GM12878 (cell line): ENCODE results near the gene HOXD11. TPM values are rescaled to one million over a fixed set of nuclear protein-coding genes. Genes with fewer than 3 reads are reported as not detected.

Experiments used
- ATAC-seq: fragments of 200-7000 bp; cut with Tn5 transposase; 3 replicates; pipeline ENCODE4 v1.9.1; 2020; ENCODE audit warnings: mild to moderate bottlenecking, moderate library complexity
- BruUV-seq: library from RNA; stranded (reverse); fragments of 400-500 nt; replicated peaks from 2 replicates; lab custom pipeline; 2021; lab: Mats Ljungman, UMichigan
- CTCF ChIA-PET: fragments of 300-600 bp; sonication (Branson Sonifier 250); formaldehyde crosslinking; extraction: SDS; loops from one replicate; lab custom pipeline; 2021; ENCODE audit warnings: inconsistent platforms; lab: Yijun Ruan, JAX
- POLR2A ChIA-PET: fragments of 350-600 bp; formaldehyde crosslinking; extraction: SDS; loops from one replicate; lab custom pipeline; 2021; ENCODE audit warnings: inconsistent platforms; lab: Charles Lee
- RAD21 ChIA-PET: fragments of 300-600 bp; sonication (Branson Sonifier 250); formaldehyde crosslinking; loops from one replicate; lab custom pipeline; 2023; ENCODE audit warnings: antibody characterized with exemption; ENCODE audit not compliant: unreplicated experiment; lab: Charles Lee
- SMC1A ChIA-PET: fragments of 300-600 bp; sonication (Branson Sonifier 250); formaldehyde crosslinking; loops from one replicate; lab custom pipeline; 2023; ENCODE audit not compliant: unreplicated experiment, uncharacterized antibody; lab: Charles Lee
- DNase-seq: peaks from one replicate; pipeline ENCODE4 v3.0.0-alpha.2; 2011; ENCODE audit warnings: low read depth, low spot score
- FAIRE-seq: peaks from 3 replicates; lab custom pipeline; 2011; peaks lifted over from hg19 to GRCh38; lab: Jason Lieb, UNC
- H2AFZ ChIP-seq: 2 replicates; pipeline ENCODE4 v1.6.0; 2011; ENCODE audit warnings: low read depth, low read length, control low read depth; ENCODE audit not compliant: control insufficient read depth
- H3K27ac ChIP-seq: 2 replicates; pipeline ENCODE4 v1.5.1; 2011; ENCODE audit warnings: control low read depth; ENCODE audit not compliant: control insufficient read depth, insufficient read depth
- H3K27me3 ChIP-seq, 2 experiments: replicated peaks in 1 of 2; 2 replicates each; pipeline versions ENCODE4 v1.6.0 to v1.6.1; 2011; ENCODE audit warnings: low read length in 1 of 2; ENCODE audit not compliant: control insufficient read depth in 2 of 2, insufficient read depth in 2 of 2
- H3K36me3 ChIP-seq, 2 experiments: 2 replicates each; pipeline ENCODE4 v1.5.1; 2011; ENCODE audit warnings: low read length in 1 of 2; ENCODE audit not compliant: control insufficient read depth in 2 of 2, insufficient read depth in 2 of 2
- H3K4me1 ChIP-seq: 2 replicates; pipeline ENCODE4 v1.6.1; 2011; ENCODE audit warnings: mild to moderate bottlenecking, low read length, moderate library complexity, mixed read lengths; ENCODE audit not compliant: control insufficient read depth, insufficient read depth
- H3K4me2 ChIP-seq: 2 replicates; pipeline ENCODE4 v1.6.0; 2011; ENCODE audit warnings: control low read depth; ENCODE audit not compliant: control insufficient read depth, insufficient read depth
- H3K4me3 ChIP-seq: fragments of 200-600 bp; sonication (generic); 2 replicates; pipeline ENCODE4 v1.5.1; 2016
- H3K79me2 ChIP-seq: 2 replicates; pipeline ENCODE4 v1.6.0; 2011; ENCODE audit warnings: low read length; ENCODE audit not compliant: control insufficient read depth, insufficient read depth
- H3K9ac ChIP-seq: 2 replicates; pipeline ENCODE4 v1.8.0; 2011; ENCODE audit warnings: low read length, control low read depth, mixed read lengths; ENCODE audit not compliant: control insufficient read depth, insufficient read depth
- H3K9me3 ChIP-seq: replicated peaks from 3 replicates; pipeline ENCODE4 v1.5.1; 2011; ENCODE audit warnings: mild to moderate bottlenecking, low read length; ENCODE audit not compliant: control insufficient read depth, insufficient read depth
- H4K20me1 ChIP-seq: 2 replicates; pipeline ENCODE4 v1.6.0; 2011; ENCODE audit not compliant: control insufficient read depth, insufficient read depth
- ATF7 ChIP-seq: fragments of 450-650 bp; IDR thresholded peaks from 2 replicates; pipeline ENCODE4 v1.6.1; 2016; ENCODE audit warnings: low read depth, mild to moderate bottlenecking
- BACH1 ChIP-seq: fragments of 450-650 bp; IDR thresholded peaks from 2 replicates; pipeline ENCODE4 v1.6.1; 2017; ENCODE audit warnings: mild to moderate bottlenecking, borderline replicate concordance
- ETV6 ChIP-seq, 2 experiments: fragments of 450-650 bp in 1 of 2; IDR thresholded peaks in 1 of 2; conservative IDR thresholded peaks in 1 of 2; 2 replicates each; pipeline ENCODE4 v1.6.1; 2014; ENCODE audit warnings: antibody characterized with exemption in 1 of 2, borderline replicate concordance in 1 of 2, low read depth in 1 of 2, mild to moderate bottlenecking in 1 of 2, moderate library complexity in 1 of 2
- IKZF1 ChIP-seq: fragments of 450-650 bp; conservative IDR thresholded peaks from 2 replicates; pipeline ENCODE4 v1.6.1; 2017; ENCODE audit warnings: antibody characterized with exemption, mild to moderate bottlenecking
- JUND ChIP-seq: IDR thresholded peaks from 2 replicates; pipeline ENCODE4 v1.6.1; 2012; ENCODE audit warnings: low read depth, mild to moderate bottlenecking, low read length, improper control_type of control experiment, moderate library complexity
- PBX3 ChIP-seq: IDR thresholded peaks from 2 replicates; pipeline ENCODE4 v1.6.1; 2011; ENCODE audit warnings: mild to moderate bottlenecking, low read depth, low read length, moderate library complexity; ENCODE audit not compliant: insufficient replicate concordance
- RBBP5 ChIP-seq: fragments of 200-600 bp; sonication (generic); conservative IDR thresholded peaks from 2 replicates; pipeline ENCODE4 v1.6.1; 2016
- STAT3 ChIP-seq: IDR thresholded peaks from 2 replicates; pipeline ENCODE4 v1.6.1; 2011; ENCODE audit warnings: low read depth, low read length, improper control_type of control experiment
- SUPT20H ChIP-seq: IDR thresholded peaks from 2 replicates; pipeline ENCODE4 v1.6.1; 2011; ENCODE audit warnings: low read depth, mild to moderate bottlenecking, low read length, moderate library complexity, borderline replicate concordance; ENCODE audit not compliant: control insufficient read depth
- YY1 ChIP-seq: IDR thresholded peaks from 2 replicates; pipeline ENCODE4 v1.6.1; 2011; ENCODE audit warnings: low read depth, mild to moderate bottlenecking, low read length
- WGBS: methylation state at CpG from one replicate; pipeline ENCODE4 v1.1.6; 2016; ENCODE audit warnings: low lambda C conversion rate; ENCODE audit not compliant: insufficient replicate concordance, insufficient coverage; ENCODE audit errors: missing lambda C conversion rate; 5-methylcytosine and 5-hydroxymethylcytosine counted together
- in situ Hi-C: fragments of 300-500 bp; cut with MboI; formaldehyde crosslinking; loops from 9 replicates; pipeline ENCODE4 v1.14.3; 2018; ENCODE audit warnings: mixed read lengths
- intact Hi-C: fragments of 100-400 bp; cut with micrococcal nuclease; formaldehyde crosslinking; loops from one replicate; pipeline ENCODE4 v1.14.2; 2022; ENCODE audit not compliant: unreplicated experiment
- polyA plus RNA-seq, 11 experiments: library from polyadenylated mRNA; depleted of rRNA in 4 of 11; unstranded in 6 of 11; stranded (reverse) in 5 of 11; fragments of >200 nt; fragmentation: Nextera tagmentation in 4 of 11; fragmentation: Illumina TruSeq in 1 of 11; extraction: Ambion mirVana in 4 of 11; extraction: Trizol in 1 of 11; gene quantifications; 1 replicate in 1 of 11; 2 replicates in 10 of 11; pipeline versions ENCODE4 v1.2.1 to v1.2.3, GENCODE V29; 2011 to 2016; ENCODE audit warnings: inconsistent platforms in 2 of 11, missing spikeins in 2 of 11, low read depth in 1 of 11
- total RNA-seq, 4 experiments: library from RNA; depleted of rRNA in 3 of 4; stranded (reverse); fragments of >200 nt in 3 of 4; fragmentation: Illumina TruSeq in 1 of 4; extraction: Trizol in 1 of 4; gene quantifications; 2 replicates each; pipeline versions ENCODE4 v1.2.1 to v1.2.3, GENCODE V29; 2013 to 2021
- TF ChIP-seq, protein P1 (sequence below): fragments of 450-650 bp; IDR thresholded peaks from 2 replicates; pipeline ENCODE4 v1.6.1; 2017; ENCODE audit warnings: mild to moderate bottlenecking, moderate library complexity
- TF ChIP-seq, protein P2 (sequence below): IDR thresholded peaks from 2 replicates; pipeline ENCODE4 v1.6.1; 2012; ENCODE audit warnings: mild to moderate bottlenecking, low read depth, low read length

HOXD11 gene
- total and polyA plus RNA-seq, 10 of the 15 experiments (the other 5 are each of a cell fraction or from before 2014, with no cell fraction given) = not detected

- SMC1A ChIA-PET = no interaction called here
- RAD21 ChIA-PET = no interaction called here
- no peak for DNase-seq
- Histone ChIP-seq H3K27ac (no peak overlapping the region), H3K36me3 (no peaks in the 10 kb centered on the region), H4K20me1 (no peaks in the 10 kb centered on the region), H3K4me1 (no peaks in the 10 kb centered on the region), H3K27me3 (peaks cover 5 to 37% of the 10 kb centered on the region in 2 experiments), H2AFZ (no peak overlapping the region), H3K4me3 (no peak overlapping the region), H3K79me2 (no peaks in the 10 kb centered on the region), H3K4me2 (no peak overlapping the region), H3K9me3 (peaks cover 1% of the 10 kb centered on the region; the same call in 1 of the 3 replicates), H3K9ac (no peak overlapping the region)
- POLR2A ChIA-PET = no interaction called here
- WGBS = 47% methylated on average over 51 of the region's 53 CpGs
- in situ Hi-C loops (loop anchor here (10.0 kb wide), 1 partner anchor 703 kb away; no protein-coding TSS in a partner anchor), intact Hi-C loops (no loop called here)
- BruUV-seq = no TSS peak
- CTCF ChIA-PET = interaction anchor here (0.7 to 1.4 kb wide), 5 partner anchors 11 to 530 kb away, joined by 3 to 7 read pairs (median 4); no protein-coding TSS in a partner anchor
- no peak for ATAC-seq
- no peak for FAIRE-seq
- TF ChIP-seq JUND (no peak), PBX3 (no peak), SUPT20H (no peak), STAT3 (no peak), YY1 (no peak), ETV6 (conservative IDR thresholded peaks at IDR 0.05 in 1 of 2, IDR thresholded peaks at IDR 0.05 in 1 of 2; ENCODE audit: borderline replicate concordance in 1 of 2, low read depth in 1 of 2) (no peak), IKZF1 (no peak), BACH1 (no peak), RBBP5 (no peak), ATF7 (no peak)
- TF ChIP-seq, protein P1, sequence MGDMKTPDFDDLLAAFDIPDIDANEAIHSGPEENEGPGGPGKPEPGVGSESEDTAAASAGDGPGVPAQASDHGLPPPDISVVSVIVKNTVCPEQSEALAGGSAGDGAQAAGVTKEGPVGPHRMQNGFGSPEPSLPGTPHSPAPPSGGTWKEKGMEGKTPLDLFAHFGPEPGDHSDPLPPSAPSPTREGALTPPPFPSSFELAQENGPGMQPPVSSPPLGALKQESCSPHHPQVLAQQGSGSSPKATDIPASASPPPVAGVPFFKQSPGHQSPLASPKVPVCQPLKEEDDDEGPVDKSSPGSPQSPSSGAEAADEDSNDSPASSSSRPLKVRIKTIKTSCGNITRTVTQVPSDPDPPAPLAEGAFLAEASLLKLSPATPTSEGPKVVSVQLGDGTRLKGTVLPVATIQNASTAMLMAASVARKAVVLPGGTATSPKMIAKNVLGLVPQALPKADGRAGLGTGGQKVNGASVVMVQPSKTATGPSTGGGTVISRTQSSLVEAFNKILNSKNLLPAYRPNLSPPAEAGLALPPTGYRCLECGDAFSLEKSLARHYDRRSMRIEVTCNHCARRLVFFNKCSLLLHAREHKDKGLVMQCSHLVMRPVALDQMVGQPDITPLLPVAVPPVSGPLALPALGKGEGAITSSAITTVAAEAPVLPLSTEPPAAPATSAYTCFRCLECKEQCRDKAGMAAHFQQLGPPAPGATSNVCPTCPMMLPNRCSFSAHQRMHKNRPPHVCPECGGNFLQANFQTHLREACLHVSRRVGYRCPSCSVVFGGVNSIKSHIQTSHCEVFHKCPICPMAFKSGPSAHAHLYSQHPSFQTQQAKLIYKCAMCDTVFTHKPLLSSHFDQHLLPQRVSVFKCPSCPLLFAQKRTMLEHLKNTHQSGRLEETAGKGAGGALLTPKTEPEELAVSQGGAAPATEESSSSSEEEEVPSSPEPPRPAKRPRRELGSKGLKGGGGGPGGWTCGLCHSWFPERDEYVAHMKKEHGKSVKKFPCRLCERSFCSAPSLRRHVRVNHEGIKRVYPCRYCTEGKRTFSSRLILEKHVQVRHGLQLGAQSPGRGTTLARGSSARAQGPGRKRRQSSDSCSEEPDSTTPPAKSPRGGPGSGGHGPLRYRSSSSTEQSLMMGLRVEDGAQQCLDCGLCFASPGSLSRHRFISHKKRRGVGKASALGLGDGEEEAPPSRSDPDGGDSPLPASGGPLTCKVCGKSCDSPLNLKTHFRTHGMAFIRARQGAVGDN = no peak
- TF ChIP-seq, protein P2, sequence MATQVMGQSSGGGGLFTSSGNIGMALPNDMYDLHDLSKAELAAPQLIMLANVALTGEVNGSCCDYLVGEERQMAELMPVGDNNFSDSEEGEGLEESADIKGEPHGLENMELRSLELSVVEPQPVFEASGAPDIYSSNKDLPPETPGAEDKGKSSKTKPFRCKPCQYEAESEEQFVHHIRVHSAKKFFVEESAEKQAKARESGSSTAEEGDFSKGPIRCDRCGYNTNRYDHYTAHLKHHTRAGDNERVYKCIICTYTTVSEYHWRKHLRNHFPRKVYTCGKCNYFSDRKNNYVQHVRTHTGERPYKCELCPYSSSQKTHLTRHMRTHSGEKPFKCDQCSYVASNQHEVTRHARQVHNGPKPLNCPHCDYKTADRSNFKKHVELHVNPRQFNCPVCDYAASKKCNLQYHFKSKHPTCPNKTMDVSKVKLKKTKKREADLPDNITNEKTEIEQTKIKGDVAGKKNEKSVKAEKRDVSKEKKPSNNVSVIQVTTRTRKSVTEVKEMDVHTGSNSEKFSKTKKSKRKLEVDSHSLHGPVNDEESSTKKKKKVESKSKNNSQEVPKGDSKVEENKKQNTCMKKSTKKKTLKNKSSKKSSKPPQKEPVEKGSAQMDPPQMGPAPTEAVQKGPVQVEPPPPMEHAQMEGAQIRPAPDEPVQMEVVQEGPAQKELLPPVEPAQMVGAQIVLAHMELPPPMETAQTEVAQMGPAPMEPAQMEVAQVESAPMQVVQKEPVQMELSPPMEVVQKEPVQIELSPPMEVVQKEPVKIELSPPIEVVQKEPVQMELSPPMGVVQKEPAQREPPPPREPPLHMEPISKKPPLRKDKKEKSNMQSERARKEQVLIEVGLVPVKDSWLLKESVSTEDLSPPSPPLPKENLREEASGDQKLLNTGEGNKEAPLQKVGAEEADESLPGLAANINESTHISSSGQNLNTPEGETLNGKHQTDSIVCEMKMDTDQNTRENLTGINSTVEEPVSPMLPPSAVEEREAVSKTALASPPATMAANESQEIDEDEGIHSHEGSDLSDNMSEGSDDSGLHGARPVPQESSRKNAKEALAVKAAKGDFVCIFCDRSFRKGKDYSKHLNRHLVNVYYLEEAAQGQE = no peak
Observed at GRCh38 chr2:176121190-176122051, 14.3 kb downstream of the HOXD11 start.
